Heart left ventricle (tissue), 13 donors: ENCODE results near the gene DSP.

Experiments
- CTCF ChIP-seq, 12 donors: fragments of 200-600 bp; sonication (generic) in 4 of 12; IDR thresholded peaks; one replicate each; pipeline versions ENCODE4 v1.5.0 to v1.8.0; 2018 to 2022; ENCODE audit warnings: antibody characterized with exemption in 12 of 12, mild to moderate bottlenecking in 5 of 12
- POLR2A ChIP-seq, 2 donors: fragments of 450-650 bp; IDR thresholded peaks; one replicate each; pipeline ENCODE4 v1.6.1; 2017; ENCODE audit warnings: antibody characterized with exemption in 2 of 2, mild to moderate bottlenecking in 2 of 2, moderate library complexity in 2 of 2
- donor health status: ischemic (EF 13 %, LVEDD 7.1; RV severe dilation, severe dysfunction).
- donor health status: DM: no; HTN: yes; CAD: no.
- donor health status: DM: no; HTN: no; CAD: no.
- donor health status: ischemic (EF 25% LVEDD 6.9; RV normal size, moderate dysfunction).
- donor health status: ischemic (EF 25% LVEDD 5.7; RV mildly dilated, moderate dysfunction).
- donor health status: ischemic (EF 35%, LVEDD 5.7; RV mildly dilated, moderate dysfunction).
- donor health status: nonischemic (EF 11% LVEDD 7.7; RV severe dilation, severe dysfunction).
- donor health status: DM: yes; HTN: yes; CAD: no.
- donor health status: PGD.
- donor health status: ischemic (EF 29% LVEDD 5.4; RV normal size, mild dysfunction).
- donor health status: nonischemic (EF 23%, LVEDD 6.1; RV moderate dilation, normal function).

- TF ChIP-seq POLR2A (IDR thresholded peaks at IDR 0.05) (peak; percentile 22 to 80), CTCF (IDR thresholded peaks at IDR 0.05) (peak in 1 of 12 donors; percentile 7)
These were observed 48.8 kb downstream of the DSP start, which contains the start of gene SNRNP48 for GRCh38 chr6:7589949-7590917.
